WERI-Rb-1 (cell line): ENCODE results near the gene SPTBN2.

Source experiments
- DNase-seq: peaks from one replicate; pipeline ENCODE4 v3.0.0-alpha.2; 2020
- H3K27ac ChIP-seq: fragments of 250-450 bp; sonication (Bioruptor Pico); 2 replicates; pipeline ENCODE4 v1.5.1; 2020; ENCODE audit warnings: mild to moderate bottlenecking, moderate library complexity
- H3K27me3 ChIP-seq: fragments of 250-450 bp; sonication (Bioruptor Pico); 2 replicates; pipeline ENCODE4 v1.5.1; 2021; ENCODE audit warnings: mild to moderate bottlenecking, low read depth, moderate library complexity; ENCODE audit not compliant: insufficient read depth, severe bottlenecking
- H3K36me3 ChIP-seq: fragments of 250-450 bp; sonication (Bioruptor Pico); 2 replicates; pipeline ENCODE4 v1.5.1; 2020; ENCODE audit warnings: mild to moderate bottlenecking, moderate library complexity
- H3K4me3 ChIP-seq: 2 replicates; pipeline ENCODE4 v1.5.1; 2011; ENCODE audit warnings: low read depth, mild to moderate bottlenecking, control low read depth, low read length
- H3K9me3 ChIP-seq: fragments of 250-450 bp; sonication (Bioruptor Pico); 2 replicates; pipeline ENCODE4 v1.5.1; 2021; ENCODE audit warnings: mild to moderate bottlenecking, moderate library complexity; ENCODE audit not compliant: severe bottlenecking
- CTCF ChIP-seq: IDR thresholded peaks from 2 replicates; pipeline ENCODE4 v1.5.1; 2011; ENCODE audit warnings: low read depth, mild to moderate bottlenecking, control low read depth, inconsistent platforms, low read length

The SPTBN2 gene

DNA sequence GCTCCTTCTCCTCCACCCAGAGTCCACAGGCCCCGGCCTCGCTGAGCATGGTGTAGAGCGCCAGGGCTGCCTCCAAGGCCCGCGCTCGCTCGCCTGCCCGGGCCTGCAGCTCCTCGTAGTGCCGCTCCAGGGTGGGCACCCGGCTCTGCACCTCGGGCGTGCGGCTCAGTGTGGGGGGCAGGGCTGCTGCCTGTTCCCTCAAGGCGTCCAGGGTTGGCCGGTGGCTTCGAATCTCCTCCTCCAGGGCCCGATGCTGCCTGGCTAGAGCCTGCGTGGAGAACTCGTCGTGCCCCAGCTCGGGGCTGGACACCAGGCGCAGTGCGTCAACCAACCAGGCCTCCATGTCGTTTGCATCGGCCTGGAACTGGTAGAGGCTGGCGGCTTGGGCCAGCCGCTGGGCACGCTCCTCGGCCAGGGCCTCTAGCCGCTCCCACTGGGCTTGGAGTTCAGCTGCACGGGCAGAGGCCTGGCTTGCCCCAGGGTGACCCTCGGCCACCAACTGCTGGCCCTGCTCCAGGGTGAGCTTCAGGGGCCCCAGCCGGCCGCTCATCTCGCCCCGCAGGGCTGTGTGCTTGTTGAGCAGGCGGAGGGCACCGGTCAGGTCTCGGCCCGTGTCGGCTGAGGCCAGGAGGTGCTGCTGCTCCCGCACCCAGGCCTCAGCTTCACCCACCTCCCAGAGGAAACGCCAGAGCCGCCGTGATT, 24.2 kb downstream of the SPTBN2 start:
- Histone ChIP-seq H3K27ac (no peak overlapping the region), H3K27me3 (no peaks in the 10 kb centered on the region), H3K36me3 (peaks cover 93% of the 10 kb centered on the region), H3K9me3 (no peaks in the 10 kb centered on the region), H3K4me3 (no peak overlapping the region)
- no peak for TF ChIP-seq CTCF
- DNase-seq = no peak

DNA sequence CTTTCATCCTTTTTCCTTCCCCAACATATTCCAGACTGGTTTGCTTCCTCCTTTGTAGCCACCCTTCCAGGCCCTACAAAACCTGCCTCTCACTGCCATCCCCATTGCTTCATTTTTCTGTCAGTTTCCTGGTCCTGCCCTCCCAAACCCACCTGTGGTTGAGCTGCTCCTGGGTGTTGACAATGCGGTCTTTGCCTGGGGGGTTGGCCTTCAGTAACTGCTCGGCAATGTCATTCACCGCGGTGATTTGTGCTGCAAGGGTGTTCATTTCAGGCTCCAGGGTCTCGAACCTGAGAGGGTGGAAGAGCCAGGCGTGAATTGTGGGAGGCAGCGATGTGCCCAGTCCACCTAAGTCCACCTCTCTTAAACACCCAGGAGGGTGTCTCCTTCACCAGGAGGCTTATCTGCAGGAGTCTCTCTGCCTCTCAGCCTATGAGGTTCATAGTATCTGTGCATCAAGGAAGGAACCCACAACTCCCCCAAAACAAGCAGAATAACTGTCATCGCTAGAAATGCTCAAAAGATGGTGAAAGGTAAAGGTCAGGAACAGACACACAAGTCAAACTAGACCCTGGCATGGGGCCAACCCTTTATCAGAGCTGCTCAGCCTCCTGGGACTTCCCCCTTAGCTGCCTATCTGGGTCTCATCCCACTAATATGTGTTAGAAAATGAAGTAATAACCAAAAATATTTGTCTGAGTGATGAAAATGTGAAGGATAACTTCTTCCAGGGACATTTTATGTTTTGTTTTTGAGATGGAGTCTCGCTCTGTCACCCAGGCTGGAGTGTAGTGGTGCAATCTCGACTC, 27.4 kb downstream of the SPTBN2 start:
- TF ChIP-seq CTCF = no peak

DNA sequence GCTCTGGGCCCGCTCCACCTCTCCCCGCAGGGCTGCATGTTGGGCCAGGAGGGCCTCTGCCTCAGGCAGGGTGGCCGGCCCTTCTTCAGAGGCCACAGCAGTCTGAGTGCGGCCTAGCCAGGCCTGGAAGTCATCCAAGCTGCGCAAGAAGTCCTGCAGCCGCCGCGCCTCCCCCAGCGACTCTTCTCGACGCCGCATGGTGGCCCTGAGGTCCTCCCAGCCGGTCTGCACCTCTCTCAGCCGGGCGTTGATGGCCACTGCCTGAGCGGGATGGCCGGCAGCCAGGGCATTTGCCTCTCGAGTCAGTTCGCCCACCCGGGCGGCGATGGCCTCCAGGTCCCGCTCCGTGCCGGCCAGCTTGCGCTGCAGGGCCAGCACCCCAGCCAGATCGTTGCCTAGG, 28.3 kb downstream of the SPTBN2 start:
- no peak overlapping the region for H3K4me3 ChIP-seq
- TF ChIP-seq CTCF = no peak
- DNase-seq = no peak
- H3K9me3 ChIP-seq = no peaks in the 10 kb centered on the region
- no peak overlapping the region for H3K27ac ChIP-seq
- H3K36me3 ChIP-seq = peaks cover 93% of the 10 kb centered on the region
- no peaks in the 10 kb centered on the region for H3K27me3 ChIP-seq

More for the DNA sequence above, 27.4 kb downstream of the SPTBN2 start:
- Histone ChIP-seq H3K27me3 (no peaks in the 10 kb centered on the region), H3K9me3 (no peaks in the 10 kb centered on the region), H3K36me3 (peaks cover 93% of the 10 kb centered on the region), H3K27ac (no peak overlapping the region), H3K4me3 (no peak overlapping the region)
- no peak for DNase-seq

GRCh38 chr11:66700337-66700736, 28.7 kb downstream of the SPTBN2 start:
- TF ChIP-seq CTCF = no peak
- no peak for DNase-seq
- Histone ChIP-seq H3K9me3 (no peaks in the 10 kb centered on the region), H3K27me3 (no peaks in the 10 kb centered on the region), H3K4me3 (no peak overlapping the region), H3K27ac (no peak overlapping the region), H3K36me3 (peaks cover 93% of the 10 kb centered on the region)

- no peak for TF ChIP-seq CTCF
- no peaks in the 10 kb centered on the region for H3K9me3 ChIP-seq
- no peaks in the 10 kb centered on the region for H3K27me3 ChIP-seq
- H3K36me3 ChIP-seq = peaks cover 96% of the 10 kb centered on the region
- DNase-seq = no peak
- no peak overlapping the region for H3K27ac ChIP-seq
- H3K4me3 ChIP-seq = no peak overlapping the region
These were observed 30.5 kb downstream of the SPTBN2 start for GRCh38 chr11:66698491-66698890.
